ENCODE results near the gene NHEJ1. TPM values are rescaled to one million over a fixed set of nuclear protein-coding genes. Genes with fewer than 3 reads are reported as not detected.

The NHEJ1 gene
- total RNA-seq, 2 experiments from 2014 or later, result 12.7 to 14.3 TPM

DNA sequence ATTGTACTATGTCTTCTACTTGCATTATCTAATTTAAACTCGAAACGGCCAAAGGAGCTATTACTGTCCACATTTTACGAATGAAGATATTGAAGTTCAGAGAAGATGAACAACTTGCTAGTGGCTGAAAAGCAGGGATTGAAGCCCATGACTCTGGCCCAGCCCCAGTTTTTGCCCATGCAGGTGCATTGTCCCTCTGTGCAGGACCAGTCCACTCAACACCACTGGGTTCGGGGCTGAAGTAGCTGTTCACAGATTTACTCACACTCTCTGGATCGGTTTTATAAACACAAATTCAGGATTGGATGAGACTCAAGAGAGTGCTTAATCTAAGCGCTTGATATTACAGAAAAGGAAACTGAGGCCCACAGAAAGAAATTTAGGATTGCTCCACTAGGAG, 98.5 kb downstream of the NHEJ1 start:
- Histone ChIP-seq H4K20me1 (ENCODE audit: insufficient read depth, low read length) (no peaks in the 10 kb centered on the region), H2AFZ (ENCODE audit: low read length) (no peak overlapping the region), H3K4me3 (ENCODE audit: low read depth, low read length, poor library complexity, severe bottlenecking) (no peak overlapping the region), H3K79me2 (ENCODE audit: insufficient read depth, low read depth, low read length) (no peaks in the 10 kb centered on the region), H3K9me3 (ENCODE audit: low read length) (no peaks in the 10 kb centered on the region), H3K36me3 (ENCODE audit: insufficient read depth, low read length) (no peaks in the 10 kb centered on the region), H3K9me2 (ENCODE audit: insufficient read depth, low read length) (no peaks in the 10 kb centered on the region), H3K4me1 (ENCODE audit: insufficient read depth, low read length, poor library complexity, severe bottlenecking) (no peaks in the 10 kb centered on the region), H3K4me2 (ENCODE audit: low read length) (no peak overlapping the region), H3K27ac (ENCODE audit: low read depth, low read length, poor library complexity, severe bottlenecking) (no peak overlapping the region)
- no peak for TF ChIP-seq EZH2phosphoT487 (IDR thresholded peaks at IDR 0.05; ENCODE audit: borderline replicate concordance, low read depth, low read length)
- TF ChIP-seq, protein P1, sequence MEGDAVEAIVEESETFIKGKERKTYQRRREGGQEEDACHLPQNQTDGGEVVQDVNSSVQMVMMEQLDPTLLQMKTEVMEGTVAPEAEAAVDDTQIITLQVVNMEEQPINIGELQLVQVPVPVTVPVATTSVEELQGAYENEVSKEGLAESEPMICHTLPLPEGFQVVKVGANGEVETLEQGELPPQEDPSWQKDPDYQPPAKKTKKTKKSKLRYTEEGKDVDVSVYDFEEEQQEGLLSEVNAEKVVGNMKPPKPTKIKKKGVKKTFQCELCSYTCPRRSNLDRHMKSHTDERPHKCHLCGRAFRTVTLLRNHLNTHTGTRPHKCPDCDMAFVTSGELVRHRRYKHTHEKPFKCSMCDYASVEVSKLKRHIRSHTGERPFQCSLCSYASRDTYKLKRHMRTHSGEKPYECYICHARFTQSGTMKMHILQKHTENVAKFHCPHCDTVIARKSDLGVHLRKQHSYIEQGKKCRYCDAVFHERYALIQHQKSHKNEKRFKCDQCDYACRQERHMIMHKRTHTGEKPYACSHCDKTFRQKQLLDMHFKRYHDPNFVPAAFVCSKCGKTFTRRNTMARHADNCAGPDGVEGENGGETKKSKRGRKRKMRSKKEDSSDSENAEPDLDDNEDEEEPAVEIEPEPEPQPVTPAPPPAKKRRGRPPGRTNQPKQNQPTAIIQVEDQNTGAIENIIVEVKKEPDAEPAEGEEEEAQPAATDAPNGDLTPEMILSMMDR (conservative IDR thresholded peaks at IDR 0.05; ENCODE audit: low read length), result no peak
- DNase-seq (ENCODE audit: low spot score), result no peak
- intact Hi-C loops (cut with micrococcal nuclease; ENCODE audit: unreplicated experiment), result no loop called here
- CTCF ChIA-PET (ENCODE audit: unreplicated experiment), result no interaction called here
- POLR2A ChIA-PET, result interaction anchor here (1.6 kb wide), 1 partner anchor 18 kb away, joined by 3 read pairs; no protein-coding TSS in a partner anchor
- BruUV-seq (replicated peaks), result no TSS peak

DNA sequence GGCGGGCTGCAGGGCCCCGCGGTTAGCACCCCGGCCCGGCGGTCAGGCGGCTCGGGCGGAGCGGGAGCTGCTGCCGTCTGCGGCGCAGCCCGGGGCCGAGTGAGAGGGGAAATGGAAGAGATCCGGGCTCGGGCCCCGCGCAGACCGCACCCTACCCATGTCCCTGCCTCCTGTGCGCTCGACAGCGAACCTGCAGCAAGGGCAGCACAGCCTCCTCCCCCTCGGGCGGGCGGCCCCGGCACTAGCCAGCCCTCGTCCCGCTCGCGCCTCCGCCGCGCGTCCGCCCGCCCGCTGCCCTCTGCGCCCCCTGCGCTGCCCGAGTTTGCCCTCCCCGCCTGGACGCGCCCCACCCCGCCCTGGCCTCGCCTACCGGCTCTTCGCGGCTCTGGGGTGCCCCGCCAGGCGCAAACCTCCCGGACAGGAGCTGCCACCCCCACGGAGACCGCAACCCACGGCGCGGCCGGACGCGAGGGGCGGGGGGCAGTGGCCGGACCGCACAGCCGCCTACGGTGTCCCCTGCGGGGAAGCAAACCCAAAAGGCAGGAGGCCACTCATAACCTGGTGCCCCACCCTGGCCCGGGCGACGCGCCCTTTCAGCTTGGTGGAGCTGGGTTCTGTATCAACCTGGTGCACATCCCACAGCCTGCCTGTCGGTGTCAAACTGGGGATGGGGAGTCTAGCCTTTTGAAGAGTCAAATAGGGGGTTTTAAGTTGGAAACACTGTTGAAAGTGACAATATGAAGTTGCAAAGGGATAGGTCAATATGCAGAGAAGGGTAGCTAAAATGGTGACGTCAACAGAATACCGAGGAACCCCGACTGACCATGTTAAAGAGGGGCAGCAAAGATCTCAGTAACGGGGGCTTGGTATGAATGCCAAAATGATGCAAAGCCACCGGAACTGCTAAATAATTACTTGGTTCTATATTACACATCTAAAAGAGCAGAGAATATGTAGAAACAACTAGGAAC, 99.5 kb downstream of the NHEJ1 start, which contains the start of gene IHH:
Gene IHH, minus strand, starts transcription at position 101 of the 971 bp plus-strand sequence. CDS start 454 bp downstream, outside the sequence.
- Histone ChIP-seq H3K4me2 (ENCODE audit: low read length) (no peak within 1 kb of the TSS), H2AFZ (ENCODE audit: low read length) (no peak within 1 kb of the TSS), H3K9me2 (ENCODE audit: insufficient read depth, low read length) (no peaks in the 10 kb centered on the region), H3K27ac (ENCODE audit: low read depth, low read length, poor library complexity, severe bottlenecking) (no peak within 1 kb of the TSS), H4K20me1 (ENCODE audit: insufficient read depth, low read length) (no peaks in the 10 kb centered on the region), H3K4me1 (ENCODE audit: insufficient read depth, low read length, poor library complexity, severe bottlenecking) (no peaks in the 10 kb centered on the region), H3K4me3 (ENCODE audit: low read depth, low read length, poor library complexity, severe bottlenecking) (no peak within 1 kb of the TSS), H3K36me3 (ENCODE audit: insufficient read depth, low read length) (no peaks in the 10 kb centered on the region), H3K9me3 (ENCODE audit: low read length) (no peaks in the 10 kb centered on the region), H3K79me2 (ENCODE audit: insufficient read depth, low read depth, low read length) (no peaks in the 10 kb centered on the region)
- intact Hi-C loops (cut with micrococcal nuclease; ENCODE audit: unreplicated experiment), result no loop called here
- BruUV-seq (replicated peaks), result no TSS peak
- POLR2A ChIA-PET, result interaction anchor here (1.6 kb wide), 1 partner anchor 19 kb away, joined by 3 read pairs; no protein-coding TSS in a partner anchor
- CTCF ChIA-PET (ENCODE audit: unreplicated experiment), result no interaction called here
- TF ChIP-seq, protein P1 (conservative IDR thresholded peaks at IDR 0.05; ENCODE audit: low read length), result no peak
- TF ChIP-seq EZH2phosphoT487 (IDR thresholded peaks at IDR 0.05; ENCODE audit: borderline replicate concordance, low read depth, low read length), result no peak
- DNase-seq (ENCODE audit: low spot score), result no peak
